ENCODE measurements around the gene ATG2B. TPM values are rescaled to one million over a fixed set of nuclear protein-coding genes. Genes with fewer than 3 reads are reported as not detected.
A peak's percentile ranks its signal among the peaks of the same experiment; 100 is the strongest.

ATG2B gene
- total RNA-seq, 1 experiment from 2014 or later: 11.6 TPM

DNA sequence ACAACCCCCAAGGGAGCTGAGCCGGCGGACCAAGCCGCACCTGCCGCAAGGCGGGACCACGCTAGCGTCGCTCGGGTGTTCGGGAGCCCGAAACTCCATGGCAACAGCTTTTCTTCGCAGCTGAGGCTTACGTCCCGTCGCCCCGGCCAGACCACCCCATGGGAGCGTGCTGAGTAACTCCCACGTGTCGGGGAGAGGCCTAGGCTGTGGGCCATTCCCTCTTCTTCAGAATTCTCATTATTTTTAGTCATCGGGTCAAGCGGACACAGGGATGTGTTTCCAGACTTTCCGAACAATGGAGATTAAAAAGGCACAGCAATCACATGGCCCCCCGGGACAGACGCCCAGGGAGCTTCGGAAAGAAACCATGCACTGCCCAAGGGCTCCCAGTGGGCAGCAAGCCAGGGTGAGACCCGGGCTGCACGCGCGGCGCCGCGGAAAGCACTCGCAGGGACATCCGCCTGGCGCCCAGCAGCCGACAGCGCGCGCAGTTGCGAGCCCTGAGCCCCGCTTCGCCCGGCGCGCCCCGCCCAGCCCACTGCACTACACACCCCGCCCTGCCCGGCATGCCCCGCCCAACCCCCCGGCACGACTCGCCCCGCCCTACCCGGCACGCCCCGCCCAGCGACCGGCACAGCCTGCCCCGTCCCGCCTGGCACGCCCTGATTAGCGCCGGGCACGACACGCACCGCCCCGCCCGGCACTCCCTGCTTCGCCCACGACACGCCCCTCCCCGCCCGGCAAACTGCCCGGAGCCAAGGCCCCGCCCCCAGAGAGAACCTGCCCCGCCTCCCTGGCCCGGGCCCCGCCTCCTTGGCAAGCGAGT, 28.4 kb upstream of the ATG2B start:
- Histone ChIP-seq H3F3A (ENCODE audit: low read length, unreplicated experiment) (no peaks in the 10 kb centered on the region), H2AFZ (ENCODE audit: low read length) (peak overlapping the region; percentile 100), H3K4me1 (ENCODE audit: insufficient read depth, low read length) (no peaks in the 10 kb centered on the region; the same call in 1 of the 2 replicates), H3K79me2 (ENCODE audit: low read length) (no peaks in the 10 kb centered on the region), H3K36me3 (ENCODE audit: low read depth, low read length) (no peaks in the 10 kb centered on the region), H3K4me2 (ENCODE audit: low read length) (peak overlapping the region; percentile 100), H3K9me3 (ENCODE audit: low read length) (no peaks in the 10 kb centered on the region), H3K9me2 (replicated peaks; ENCODE audit: low read length) (no peaks in the 10 kb centered on the region), H4K20me1 (ENCODE audit: low read length) (no peaks in the 10 kb centered on the region), H3K4me3 (ENCODE audit: low read length) (peak overlapping the region; percentile 98), H3K9ac (ENCODE audit: low read length) (peak overlapping the region; percentile 66), H3K27me3 (ENCODE audit: low read length) (no peaks in the 10 kb centered on the region), H3K27ac (ENCODE audit: low read length) (no peak overlapping the region)
- ATAC-seq (peak; percentile 95), DNase-seq (peak; percentile 88)
- BruUV-seq (replicated peaks): TSS peak; percentile 27
- ChIA-PET POLR2A (ENCODE audit: unreplicated experiment) (no interaction called here), CTCF (interaction anchor here (0.6 kb wide), 1 partner anchor 84 kb away, joined by 4 read pairs; no protein-coding TSS in a partner anchor)
- no peak for TF ChIP-seq EZH2 (IDR thresholded peaks at IDR 0.05; ENCODE audit: low read length, unreplicated experiment)
- TF ChIP-seq, protein P1, sequence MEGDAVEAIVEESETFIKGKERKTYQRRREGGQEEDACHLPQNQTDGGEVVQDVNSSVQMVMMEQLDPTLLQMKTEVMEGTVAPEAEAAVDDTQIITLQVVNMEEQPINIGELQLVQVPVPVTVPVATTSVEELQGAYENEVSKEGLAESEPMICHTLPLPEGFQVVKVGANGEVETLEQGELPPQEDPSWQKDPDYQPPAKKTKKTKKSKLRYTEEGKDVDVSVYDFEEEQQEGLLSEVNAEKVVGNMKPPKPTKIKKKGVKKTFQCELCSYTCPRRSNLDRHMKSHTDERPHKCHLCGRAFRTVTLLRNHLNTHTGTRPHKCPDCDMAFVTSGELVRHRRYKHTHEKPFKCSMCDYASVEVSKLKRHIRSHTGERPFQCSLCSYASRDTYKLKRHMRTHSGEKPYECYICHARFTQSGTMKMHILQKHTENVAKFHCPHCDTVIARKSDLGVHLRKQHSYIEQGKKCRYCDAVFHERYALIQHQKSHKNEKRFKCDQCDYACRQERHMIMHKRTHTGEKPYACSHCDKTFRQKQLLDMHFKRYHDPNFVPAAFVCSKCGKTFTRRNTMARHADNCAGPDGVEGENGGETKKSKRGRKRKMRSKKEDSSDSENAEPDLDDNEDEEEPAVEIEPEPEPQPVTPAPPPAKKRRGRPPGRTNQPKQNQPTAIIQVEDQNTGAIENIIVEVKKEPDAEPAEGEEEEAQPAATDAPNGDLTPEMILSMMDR (conservative IDR thresholded peaks at IDR 0.05; ENCODE audit: low read depth, low read length): no peak
- peak; percentile 59; the same call in 1 of the 2 replicates for TF ChIP-seq EZH2phosphoT487 (IDR thresholded peaks at IDR 0.05; ENCODE audit: borderline replicate concordance, low read length)
- intact Hi-C loops (cut with micrococcal nuclease): loop anchor here (1.0 kb wide), 1 partner anchor 28 kb away; the partner anchor contains the start of genes ATG2B and GSKIP

- intact Hi-C loops (cut with micrococcal nuclease): loop anchor here (1.0 kb wide), 1 partner anchor 28 kb away; the partner anchor contains the start of genes ATG2B and GSKIP
- H4K20me1 ChIP-seq (ENCODE audit: low read length): no peaks in the 10 kb centered on the region
- H3K9ac ChIP-seq (ENCODE audit: low read length): peak overlapping the region; percentile 66
- H3K79me2 ChIP-seq (ENCODE audit: low read length): no peaks in the 10 kb centered on the region
- H3K27ac ChIP-seq (ENCODE audit: low read length): no peak overlapping the region
- no peaks in the 10 kb centered on the region for H3K36me3 ChIP-seq (ENCODE audit: low read depth, low read length)
- CTCF ChIA-PET: interaction anchor here (0.6 kb wide), 1 partner anchor 83 kb away, joined by 4 read pairs; no protein-coding TSS in a partner anchor
- no TSS peak for BruUV-seq (replicated peaks)
- H3K9me3 ChIP-seq (ENCODE audit: low read length): no peaks in the 10 kb centered on the region
- POLR2A ChIA-PET (ENCODE audit: unreplicated experiment): no interaction called here
- TF ChIP-seq, protein P1 (conservative IDR thresholded peaks at IDR 0.05; ENCODE audit: low read depth, low read length): no peak
- TF ChIP-seq EZH2phosphoT487 (IDR thresholded peaks at IDR 0.05; ENCODE audit: borderline replicate concordance, low read length) (no peak), EZH2 (IDR thresholded peaks at IDR 0.05; ENCODE audit: low read length, unreplicated experiment) (no peak)
- DNase-seq (no peak), ATAC-seq (no peak)
- H3F3A ChIP-seq (ENCODE audit: low read length, unreplicated experiment): no peaks in the 10 kb centered on the region
- H3K27me3 ChIP-seq (ENCODE audit: low read length): no peaks in the 10 kb centered on the region
- peak overlapping the region; percentile 99 for H3K4me2 ChIP-seq (ENCODE audit: low read length)
- H3K9me2 ChIP-seq (replicated peaks; ENCODE audit: low read length): no peaks in the 10 kb centered on the region
- H3K4me1 ChIP-seq (ENCODE audit: insufficient read depth, low read length): no peaks in the 10 kb centered on the region; the same call in 1 of the 2 replicates
- H3K4me3 ChIP-seq (ENCODE audit: low read length): peak overlapping the region; percentile 89
- H2AFZ ChIP-seq (ENCODE audit: low read length): peak overlapping the region; percentile 99
Measured at GRCh38 chr14:96390965-96391292, 27.8 kb upstream of the ATG2B start.

DNA sequence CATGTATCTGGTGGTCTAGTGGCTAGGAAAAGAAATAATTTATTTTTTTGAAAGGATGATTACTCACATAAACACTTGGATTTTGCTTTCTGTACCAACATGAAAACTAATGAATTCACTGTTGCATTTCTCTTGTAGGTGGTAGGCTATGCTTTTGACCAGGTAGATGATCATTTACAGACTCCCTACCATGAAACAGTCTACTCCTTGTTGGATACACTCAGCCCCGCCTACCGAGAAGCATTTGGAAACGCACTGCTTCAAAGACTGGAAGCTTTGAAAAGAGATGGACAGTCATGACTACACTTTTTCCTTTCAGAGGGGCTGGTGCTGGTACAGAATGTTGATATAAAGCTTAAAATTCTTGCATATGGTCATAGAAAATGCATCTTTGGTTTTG, 22.2 kb upstream of the ATG2B start:
- peaks cover 16% of the 10 kb centered on the region; the same call in 1 of the 2 replicates for H3K36me3 ChIP-seq (ENCODE audit: low read depth, low read length)
- H3F3A ChIP-seq (ENCODE audit: low read length, unreplicated experiment): no peaks in the 10 kb centered on the region
- no peaks in the 10 kb centered on the region for H3K9me2 ChIP-seq (replicated peaks; ENCODE audit: low read length)
- ChIA-PET CTCF (no interaction called here), POLR2A (ENCODE audit: unreplicated experiment) (no interaction called here)
- H3K79me2 ChIP-seq (ENCODE audit: low read length): no peaks in the 10 kb centered on the region
- H3K27me3 ChIP-seq (ENCODE audit: low read length): no peaks in the 10 kb centered on the region
- DNase-seq (no peak), ATAC-seq (no peak)
- no peak overlapping the region for H3K4me3 ChIP-seq (ENCODE audit: low read length)
- H4K20me1 ChIP-seq (ENCODE audit: low read length): no peaks in the 10 kb centered on the region
- no peak overlapping the region for H3K27ac ChIP-seq (ENCODE audit: low read length)
- no peaks in the 10 kb centered on the region for H3K4me1 ChIP-seq (ENCODE audit: insufficient read depth, low read length)
- intact Hi-C loops (cut with micrococcal nuclease): no loop called here
- no peak overlapping the region for H3K4me2 ChIP-seq (ENCODE audit: low read length)
- no peak overlapping the region for H2AFZ ChIP-seq (ENCODE audit: low read length)
- TF ChIP-seq EZH2phosphoT487 (IDR thresholded peaks at IDR 0.05; ENCODE audit: borderline replicate concordance, low read length) (no peak), EZH2 (IDR thresholded peaks at IDR 0.05; ENCODE audit: low read length, unreplicated experiment) (no peak)
- TF ChIP-seq, protein P1 (conservative IDR thresholded peaks at IDR 0.05; ENCODE audit: low read depth, low read length): no peak
- no peaks in the 10 kb centered on the region for H3K9me3 ChIP-seq (ENCODE audit: low read length)
- no TSS peak for BruUV-seq (replicated peaks)
- no peak overlapping the region for H3K9ac ChIP-seq (ENCODE audit: low read length)
